ENCODE measurements around the gene BLOC1S3. TPM values are rescaled to one million over a fixed set of nuclear protein-coding genes. Genes with fewer than 3 reads are reported as not detected.

BLOC1S3 gene
- total RNA-seq, 1 donor from 2014 or later, result 21.9 TPM

DNA sequence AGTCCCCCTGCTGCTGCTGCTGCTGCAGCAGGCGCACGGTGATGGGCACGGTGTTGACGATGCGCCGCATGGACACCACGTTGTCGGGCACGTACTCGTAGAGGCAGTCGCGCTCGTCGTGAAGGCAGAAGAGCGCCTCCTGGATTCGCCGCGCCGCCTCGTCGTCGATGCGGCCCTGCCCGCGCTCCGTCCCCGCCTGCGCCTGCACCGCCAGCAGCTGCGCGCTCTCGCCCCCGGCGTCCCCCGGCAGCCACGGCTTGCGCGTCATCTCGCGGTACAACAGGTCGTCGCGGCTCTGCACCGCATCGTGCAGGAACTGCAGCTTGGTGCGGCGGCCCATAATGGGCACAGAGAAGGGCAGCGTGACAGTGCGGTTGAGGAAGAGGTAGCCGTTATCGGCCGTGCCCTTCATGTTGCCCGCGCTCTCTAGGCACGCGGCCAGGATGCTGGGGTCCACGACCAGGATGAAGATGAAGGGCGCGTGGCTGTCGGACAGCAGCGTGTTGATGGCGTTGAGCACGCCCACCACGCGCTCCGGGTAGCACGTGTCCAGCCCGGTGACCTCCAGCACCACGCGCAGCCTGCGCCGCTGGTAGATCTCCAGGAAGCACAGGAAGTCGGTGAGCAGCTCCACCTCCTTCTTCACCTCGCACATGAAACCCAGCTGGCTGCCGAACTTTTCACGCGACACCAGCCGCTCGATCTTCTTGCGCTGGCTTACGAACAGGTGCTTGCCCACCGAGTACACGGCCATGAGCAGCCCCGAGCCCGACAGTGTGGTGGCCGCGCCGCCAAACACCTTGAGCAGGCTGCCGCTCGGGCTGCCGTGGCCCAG is 25.9 kb upstream of the BLOC1S3 start:
- no peak for DNase-seq (ENCODE audit: low read depth)
- H3K36me3 ChIP-seq (ENCODE audit: control insufficient read depth, insufficient read depth, low read length), result no peaks in the 10 kb centered on the region
- peaks cover 40% of the 10 kb centered on the region for H3K27me3 ChIP-seq (ENCODE audit: control insufficient read depth, insufficient read depth, low read length)
- no peak overlapping the region for H3K4me3 ChIP-seq (ENCODE audit: low read depth, low read length)
- TF ChIP-seq, protein P1, sequence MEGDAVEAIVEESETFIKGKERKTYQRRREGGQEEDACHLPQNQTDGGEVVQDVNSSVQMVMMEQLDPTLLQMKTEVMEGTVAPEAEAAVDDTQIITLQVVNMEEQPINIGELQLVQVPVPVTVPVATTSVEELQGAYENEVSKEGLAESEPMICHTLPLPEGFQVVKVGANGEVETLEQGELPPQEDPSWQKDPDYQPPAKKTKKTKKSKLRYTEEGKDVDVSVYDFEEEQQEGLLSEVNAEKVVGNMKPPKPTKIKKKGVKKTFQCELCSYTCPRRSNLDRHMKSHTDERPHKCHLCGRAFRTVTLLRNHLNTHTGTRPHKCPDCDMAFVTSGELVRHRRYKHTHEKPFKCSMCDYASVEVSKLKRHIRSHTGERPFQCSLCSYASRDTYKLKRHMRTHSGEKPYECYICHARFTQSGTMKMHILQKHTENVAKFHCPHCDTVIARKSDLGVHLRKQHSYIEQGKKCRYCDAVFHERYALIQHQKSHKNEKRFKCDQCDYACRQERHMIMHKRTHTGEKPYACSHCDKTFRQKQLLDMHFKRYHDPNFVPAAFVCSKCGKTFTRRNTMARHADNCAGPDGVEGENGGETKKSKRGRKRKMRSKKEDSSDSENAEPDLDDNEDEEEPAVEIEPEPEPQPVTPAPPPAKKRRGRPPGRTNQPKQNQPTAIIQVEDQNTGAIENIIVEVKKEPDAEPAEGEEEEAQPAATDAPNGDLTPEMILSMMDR (IDR thresholded peaks at IDR 0.05; ENCODE audit: insufficient read depth, low read length, poor library complexity, severe bottlenecking), result no peak

DNA sequence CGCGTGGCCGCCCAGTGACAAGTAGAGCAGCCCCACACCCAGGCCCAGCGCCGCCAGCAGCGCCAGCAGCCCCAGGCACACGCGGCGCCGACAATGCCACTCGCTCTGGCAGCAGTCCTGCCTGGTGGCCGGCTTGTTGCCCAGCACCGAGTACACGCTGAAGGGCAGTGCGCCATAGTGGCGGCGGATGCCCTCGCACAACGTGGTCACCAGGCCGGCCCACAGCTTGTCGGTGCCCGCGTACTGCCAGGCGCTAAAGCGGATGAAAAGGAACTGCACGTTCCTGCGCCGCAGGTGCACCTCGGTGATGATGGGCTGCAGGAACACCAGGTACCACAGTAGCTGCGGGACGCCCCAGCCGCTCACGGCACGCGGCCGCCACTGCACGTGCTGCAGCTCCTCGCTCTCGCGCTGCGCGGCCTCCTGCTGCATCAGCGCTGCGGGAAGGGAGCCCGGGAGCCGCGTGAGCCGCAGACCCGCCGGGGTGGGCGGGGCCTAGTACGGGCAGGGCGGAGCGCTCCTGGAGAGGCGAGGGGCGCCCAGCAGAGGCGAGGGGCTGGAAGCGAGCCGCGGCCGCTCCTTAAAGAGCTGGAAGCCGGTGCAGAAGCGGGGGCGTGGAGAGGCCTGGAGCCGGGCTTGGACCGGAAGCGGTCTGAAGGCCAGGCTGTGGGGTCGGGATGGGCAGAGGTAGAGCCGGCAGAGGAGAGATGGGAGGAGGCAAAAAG is 25.1 kb upstream of the BLOC1S3 start:
- peak overlapping the region; percentile 16 for H3K4me3 ChIP-seq (ENCODE audit: low read depth, low read length)
- TF ChIP-seq, protein P1 (IDR thresholded peaks at IDR 0.05; ENCODE audit: insufficient read depth, low read length, poor library complexity, severe bottlenecking), result no peak
- DNase-seq (ENCODE audit: low read depth), result no peak

DNA sequence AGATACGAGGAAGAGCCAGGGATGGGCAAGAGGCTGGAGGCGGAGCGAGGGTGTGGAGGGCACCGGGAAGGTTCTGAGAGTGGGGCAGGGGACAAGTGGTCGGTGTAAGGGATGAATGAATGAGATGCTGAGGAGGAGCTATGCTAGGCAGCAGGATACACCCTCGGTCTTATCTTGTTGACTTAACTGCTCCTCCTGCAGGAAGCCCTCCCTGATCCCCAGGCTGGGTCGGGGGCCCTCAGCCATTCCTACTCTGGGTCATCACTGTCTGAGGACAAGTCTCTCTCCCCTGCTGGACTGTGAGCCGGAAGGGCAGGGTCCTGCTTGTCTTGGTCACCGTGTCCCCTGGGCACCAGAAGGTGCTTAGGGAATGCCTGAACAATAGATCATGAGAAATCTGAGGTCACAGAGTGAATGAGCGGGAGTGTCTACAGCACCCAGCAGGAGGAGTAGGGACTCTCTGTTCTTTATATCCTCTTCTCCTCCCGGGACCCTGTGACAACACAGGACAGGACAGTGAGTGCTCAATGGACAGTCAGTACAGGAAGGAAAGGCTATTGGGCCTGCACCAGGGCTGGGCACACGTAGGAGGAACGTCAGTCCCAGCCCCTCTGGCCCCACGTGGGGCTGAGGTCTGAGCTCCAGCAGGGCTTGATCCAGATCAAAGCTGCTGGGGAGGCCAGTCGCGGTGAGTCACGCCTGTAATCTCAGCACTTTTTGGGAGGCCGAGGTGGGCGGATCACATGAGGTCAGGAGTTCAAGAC is 24.3 kb upstream of the BLOC1S3 start:
- H3K36me3 ChIP-seq (ENCODE audit: control insufficient read depth, insufficient read depth, low read length), result no peaks in the 10 kb centered on the region
- no peak for DNase-seq (ENCODE audit: low read depth)
- TF ChIP-seq, protein P1 (IDR thresholded peaks at IDR 0.05; ENCODE audit: insufficient read depth, low read length, poor library complexity, severe bottlenecking), result no peak
- H3K27me3 ChIP-seq (ENCODE audit: control insufficient read depth, insufficient read depth, low read length), result peaks cover 48% of the 10 kb centered on the region
- H3K4me3 ChIP-seq (ENCODE audit: low read depth, low read length), result no peak overlapping the region

More for the DNA sequence above, 25.1 kb upstream of the BLOC1S3 start:
- Histone ChIP-seq H3K36me3 (ENCODE audit: control insufficient read depth, insufficient read depth, low read length) (no peaks in the 10 kb centered on the region), H3K27me3 (ENCODE audit: control insufficient read depth, insufficient read depth, low read length) (peaks cover 46% of the 10 kb centered on the region)

DNA sequence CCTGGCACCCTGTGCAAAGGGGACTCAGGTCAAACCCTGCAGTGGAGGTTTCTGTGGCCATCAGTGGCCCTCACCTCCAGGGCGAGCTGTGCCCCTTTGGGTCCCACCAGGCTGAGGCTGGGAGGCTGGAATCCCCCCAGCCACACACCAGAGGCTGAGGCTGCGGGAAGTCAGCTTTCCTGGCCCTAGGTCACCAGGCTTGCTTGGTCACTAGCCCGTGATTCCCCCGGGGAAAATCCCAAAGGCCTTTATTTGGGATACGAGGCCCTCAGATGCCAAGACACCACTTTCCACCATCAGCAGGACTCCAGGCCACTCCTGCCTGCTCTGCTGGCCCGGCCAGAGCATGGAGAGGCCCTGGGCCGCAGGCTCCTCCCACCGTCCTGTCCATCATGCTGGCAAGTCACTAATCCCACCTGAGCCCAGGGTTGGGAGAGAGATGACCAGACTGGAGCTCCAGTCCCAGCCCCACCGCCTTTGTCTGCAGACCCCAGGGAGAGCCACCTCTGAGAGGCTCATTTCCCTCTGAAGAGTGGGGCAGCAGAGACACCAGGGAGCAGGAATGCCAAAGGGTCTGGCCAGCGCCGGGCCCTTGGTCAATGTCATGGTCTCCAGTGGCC is 22.5 kb upstream of the BLOC1S3 start:
- H3K4me3 ChIP-seq (ENCODE audit: low read depth, low read length), result no peak overlapping the region
- TF ChIP-seq, protein P1 (IDR thresholded peaks at IDR 0.05; ENCODE audit: insufficient read depth, low read length, poor library complexity, severe bottlenecking), result no peak
- no peaks in the 10 kb centered on the region for H3K36me3 ChIP-seq (ENCODE audit: control insufficient read depth, insufficient read depth, low read length)
- peaks cover 54% of the 10 kb centered on the region for H3K27me3 ChIP-seq (ENCODE audit: control insufficient read depth, insufficient read depth, low read length)
- no peak for DNase-seq (ENCODE audit: low read depth)

DNA sequence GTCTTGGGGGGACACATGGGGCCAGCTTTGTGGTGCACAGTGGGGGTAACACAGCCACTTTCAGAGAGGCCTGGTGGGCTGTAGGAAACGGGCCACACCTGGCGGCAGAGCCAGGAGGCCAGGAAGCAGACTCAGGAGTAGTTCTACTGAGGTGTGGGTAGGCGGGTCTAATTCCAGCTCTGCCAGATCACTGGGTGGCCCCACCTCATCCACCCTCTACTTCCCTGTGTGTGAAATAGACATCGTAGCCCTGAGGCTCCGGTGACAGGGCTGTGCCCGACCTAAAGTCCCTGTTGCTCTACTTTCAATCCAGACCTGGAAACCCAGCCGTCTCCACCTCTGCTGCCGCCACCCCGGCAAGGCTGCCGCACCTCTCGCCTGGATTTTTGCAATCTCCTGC is 21.8 kb upstream of the BLOC1S3 start:
- Histone ChIP-seq H3K4me3 (ENCODE audit: low read depth, low read length) (no peak overlapping the region), H3K36me3 (ENCODE audit: control insufficient read depth, insufficient read depth, low read length) (no peaks in the 10 kb centered on the region), H3K27me3 (ENCODE audit: control insufficient read depth, insufficient read depth, low read length) (peaks cover 53% of the 10 kb centered on the region)
- TF ChIP-seq, protein P1 (IDR thresholded peaks at IDR 0.05; ENCODE audit: insufficient read depth, low read length, poor library complexity, severe bottlenecking), result no peak
- no peak for DNase-seq (ENCODE audit: low read depth)
